Measurements from ENCODE around the gene ATP4B.
"Not testable (repeated sequence)": the region's sequence is repeated elsewhere in the genome, so short reads cannot be mapped to it uniquely, and the experiment has no call there.

The ATP4B gene

DNA sequence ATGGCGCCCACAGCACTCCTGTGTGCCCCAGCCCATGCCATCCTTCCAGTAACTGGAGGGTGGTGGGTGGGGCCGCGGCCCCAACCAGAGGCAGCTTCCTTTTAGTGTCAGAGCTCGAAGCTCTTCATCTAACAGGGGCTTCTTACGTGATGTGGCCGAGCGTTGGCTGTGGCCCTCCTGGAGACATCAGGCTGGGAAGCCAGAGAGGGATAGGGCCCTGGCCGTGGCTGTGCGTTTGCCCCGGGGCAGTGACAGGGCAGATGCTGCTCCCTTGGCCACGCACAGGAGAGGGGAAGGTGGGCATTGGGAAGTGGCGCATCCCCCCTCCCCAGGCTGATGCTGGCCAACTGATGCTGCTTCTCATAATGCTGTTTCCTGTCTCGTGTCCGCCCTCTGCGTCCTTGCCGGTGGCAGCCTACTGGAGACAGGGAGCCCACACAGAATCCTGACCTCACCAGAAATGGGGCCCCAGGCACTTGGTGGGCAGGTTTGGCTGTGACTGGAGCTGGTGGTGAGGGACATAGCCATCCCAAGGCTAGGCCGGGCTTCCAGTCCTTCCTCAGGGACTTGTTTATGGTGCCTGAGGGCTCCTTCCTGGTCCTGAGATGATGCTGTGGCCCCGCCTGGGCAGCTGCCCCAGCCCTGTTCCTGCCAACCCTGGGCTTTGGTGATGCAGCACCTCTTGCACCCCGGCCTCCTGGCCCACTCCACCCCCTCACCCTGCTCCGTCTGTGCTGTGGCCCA is 34.3 kb downstream of the ATP4B start:
- Histone ChIP-seq H3K14ac (ENCODE audit: low read length) (no peak overlapping the region), H4K8ac (ENCODE audit: low read depth, low read length) (no peak overlapping the region), H2AK5ac (ENCODE audit: low read length) (no peak overlapping the region), H3K9ac (ENCODE audit: low read length) (no peak overlapping the region), H4K91ac (ENCODE audit: low read depth, low read length) (no peak overlapping the region), H4K12ac (ENCODE audit: low read depth, low read length) (no peak overlapping the region), H3K79me2 (ENCODE audit: control insufficient read depth, insufficient read depth, low read length, poor library complexity) (no peaks in the 10 kb centered on the region), H3K4ac (ENCODE audit: low read depth, low read length) (no peak overlapping the region), H3K23ac (ENCODE audit: low read length) (no peak overlapping the region), H3K79me1 (ENCODE audit: low read length) (no peaks in the 10 kb centered on the region), H2BK5ac (ENCODE audit: low read depth, low read length, poor library complexity) (no peak overlapping the region), H3K27me3 (ENCODE audit: insufficient read depth, low read length) (no peaks in the 10 kb centered on the region), H3K4me2 (ENCODE audit: low read length) (no peak overlapping the region), H3K4me3 (ENCODE audit: low read depth, low read length) (no peak overlapping the region), H2BK120ac (ENCODE audit: insufficient read depth, low read length, poor library complexity) (no peak overlapping the region), H3K18ac (ENCODE audit: low read length) (peak overlapping the region; percentile 17), H3K36me3 (ENCODE audit: control insufficient read depth in 1 of 2, insufficient read depth in 2 of 2, low read length in 2 of 2) (peaks cover 33 to 34% of the 10 kb centered on the region in 2 experiments), H3K4me1 (ENCODE audit: control insufficient read depth in 1 of 2, insufficient read depth in 2 of 2, low read length in 2 of 2) (peaks cover 0 to 3% of the 10 kb centered on the region in 2 experiments), H3K27ac (ENCODE audit: low read depth, low read length) (no peak overlapping the region), H2BK12ac (ENCODE audit: low read length) (no peak overlapping the region), H3K9me3 (ENCODE audit: insufficient read depth, low read depth, low read length) (no peaks in the 10 kb centered on the region), H2AFZ (ENCODE audit: insufficient read depth, low read length, poor library complexity) (no peak overlapping the region)
- WGBS (ENCODE audit: extremely low coverage, insufficient coverage, insufficient read length): no CpG with 5 or more reads among the region's 20 CpGs
- no peak for DNase-seq

DNA sequence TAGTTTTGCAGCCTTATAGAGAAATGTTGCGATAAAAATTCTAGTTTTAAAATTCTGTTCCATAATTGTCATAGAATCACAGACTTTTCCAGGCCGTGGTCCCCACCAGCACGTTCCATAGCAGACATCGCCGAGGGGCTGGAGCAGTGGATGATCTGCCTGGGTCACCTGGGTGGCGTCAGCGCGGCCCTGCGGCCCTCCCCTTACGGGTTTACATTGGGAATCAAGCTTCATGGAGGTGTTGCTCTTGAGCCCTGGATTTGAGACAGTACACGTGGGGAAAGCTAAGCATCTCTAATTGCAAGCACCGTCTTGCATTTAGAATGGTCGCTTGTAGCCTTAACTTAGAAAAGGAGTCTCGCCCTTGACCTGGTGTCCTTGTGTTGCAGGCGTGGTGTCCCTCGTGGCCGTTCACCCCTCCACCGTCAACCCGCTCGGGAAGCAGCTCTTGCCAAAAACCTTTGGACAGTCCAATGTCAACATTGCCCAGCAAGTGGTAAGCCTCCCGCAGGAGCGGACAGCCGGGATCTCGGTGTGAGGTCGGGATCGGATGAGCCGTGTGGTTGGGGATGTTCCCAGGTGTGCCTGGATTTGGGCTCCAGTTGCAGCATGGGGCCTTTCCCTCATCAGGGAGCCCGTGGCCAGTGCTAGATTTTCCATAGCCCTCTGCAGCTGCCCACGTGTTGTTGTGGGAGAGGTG is 35.1 kb downstream of the ATP4B start:
- H3K79me1 ChIP-seq (ENCODE audit: low read length): no peaks in the 10 kb centered on the region
- no peaks in the 10 kb centered on the region for H3K4me1 ChIP-seq (ENCODE audit: control insufficient read depth in 1 of 2, insufficient read depth in 2 of 2, low read length in 2 of 2)
- no peak overlapping the region for H3K23ac ChIP-seq (ENCODE audit: low read length)
- H4K8ac ChIP-seq (ENCODE audit: low read depth, low read length): no peak overlapping the region
- no peak overlapping the region for H4K12ac ChIP-seq (ENCODE audit: low read depth, low read length)
- no peak overlapping the region for H2AFZ ChIP-seq (ENCODE audit: insufficient read depth, low read length, poor library complexity)
- no peaks in the 10 kb centered on the region for H3K79me2 ChIP-seq (ENCODE audit: control insufficient read depth, insufficient read depth, low read length, poor library complexity)
- no peak overlapping the region for H2BK120ac ChIP-seq (ENCODE audit: insufficient read depth, low read length, poor library complexity)
- H2BK12ac ChIP-seq (ENCODE audit: low read length): no peak overlapping the region
- no peak overlapping the region for H3K27ac ChIP-seq (ENCODE audit: low read depth, low read length)
- no peaks in the 10 kb centered on the region for H3K9me3 ChIP-seq (ENCODE audit: insufficient read depth, low read depth, low read length)
- H3K4me3 ChIP-seq (ENCODE audit: low read depth, low read length): no peak overlapping the region
- H4K91ac ChIP-seq (ENCODE audit: low read depth, low read length): no peak overlapping the region
- H3K9ac ChIP-seq (ENCODE audit: low read length): no peak overlapping the region
- no peak overlapping the region for H2AK5ac ChIP-seq (ENCODE audit: low read length)
- no peak for DNase-seq
- H3K36me3 ChIP-seq (ENCODE audit: control insufficient read depth in 1 of 2, insufficient read depth in 2 of 2, low read length in 2 of 2): peaks cover 27 to 28% of the 10 kb centered on the region in 2 experiments
- no peak overlapping the region for H3K4me2 ChIP-seq (ENCODE audit: low read length)
- WGBS (ENCODE audit: extremely low coverage, insufficient coverage, insufficient read length): no CpG with 5 or more reads among the region's 29 CpGs
- H3K4ac ChIP-seq (ENCODE audit: low read depth, low read length): no peak overlapping the region
- no peak overlapping the region for H3K18ac ChIP-seq (ENCODE audit: low read length)
- H2BK5ac ChIP-seq (ENCODE audit: low read depth, low read length, poor library complexity): no peak overlapping the region
- H3K27me3 ChIP-seq (ENCODE audit: insufficient read depth, low read length): no peaks in the 10 kb centered on the region
- H3K14ac ChIP-seq (ENCODE audit: low read length): no peak overlapping the region

DNA sequence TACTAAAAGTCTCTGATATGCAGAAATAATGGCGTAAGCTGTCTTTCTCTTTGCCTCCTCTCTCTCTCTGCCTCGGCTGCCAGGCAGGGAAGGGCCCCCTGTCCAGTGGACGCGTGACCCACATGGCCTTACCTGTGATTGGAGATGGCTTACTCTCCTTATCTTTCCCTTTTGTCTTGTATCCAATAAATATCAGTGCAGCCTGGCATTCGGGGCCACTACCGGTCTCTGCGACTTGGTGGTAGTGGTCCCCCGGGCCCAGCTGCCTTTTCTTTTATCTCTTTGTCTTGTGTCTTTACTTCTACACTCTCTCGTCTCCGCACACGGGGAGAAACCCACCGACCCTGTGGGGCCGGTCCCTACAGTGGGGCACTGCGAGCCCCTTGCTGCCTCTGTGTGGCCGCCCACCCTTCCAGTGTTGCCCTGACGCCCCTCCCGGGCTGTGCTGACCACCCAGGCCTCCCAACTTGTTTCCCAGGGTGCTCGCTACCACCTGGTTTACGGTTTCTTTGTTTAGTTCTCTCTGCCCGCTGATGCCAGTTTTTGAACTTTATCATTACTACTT is 35.9 kb downstream of the ATP4B start:
- not testable (repeated sequence) for H3K14ac ChIP-seq (ENCODE audit: low read length); H3K27ac ChIP-seq (ENCODE audit: low read depth, low read length); H2BK5ac ChIP-seq (ENCODE audit: low read depth, low read length, poor library complexity); H3K4me1 ChIP-seq (ENCODE audit: control insufficient read depth in 1 of 2, insufficient read depth in 2 of 2, low read length in 2 of 2); H2AK5ac ChIP-seq (ENCODE audit: low read length); H4K8ac ChIP-seq (ENCODE audit: low read depth, low read length); H3K27me3 ChIP-seq (ENCODE audit: insufficient read depth, low read length); H3K9ac ChIP-seq (ENCODE audit: low read length); H3K4me3 ChIP-seq (ENCODE audit: low read depth, low read length); H4K91ac ChIP-seq (ENCODE audit: low read depth, low read length); H3K18ac ChIP-seq (ENCODE audit: low read length); H2AFZ ChIP-seq (ENCODE audit: insufficient read depth, low read length, poor library complexity); H3K79me2 ChIP-seq (ENCODE audit: control insufficient read depth, insufficient read depth, low read length, poor library complexity); H3K9me3 ChIP-seq (ENCODE audit: insufficient read depth, low read depth, low read length); H3K79me1 ChIP-seq (ENCODE audit: low read length); H2BK12ac ChIP-seq (ENCODE audit: low read length); H3K23ac ChIP-seq (ENCODE audit: low read length); DNase-seq; H2BK120ac ChIP-seq (ENCODE audit: insufficient read depth, low read length, poor library complexity); H4K12ac ChIP-seq (ENCODE audit: low read depth, low read length); H3K4me2 ChIP-seq (ENCODE audit: low read length); H3K4ac ChIP-seq (ENCODE audit: low read depth, low read length)
- no CpG with 5 or more reads among the region's 20 CpGs for WGBS (ENCODE audit: extremely low coverage, insufficient coverage, insufficient read length)
- H3K36me3 ChIP-seq (ENCODE audit: control insufficient read depth in 1 of 2, insufficient read depth in 2 of 2, low read length in 2 of 2): peaks cover 25 to 26% of the 10 kb centered on the region in 2 experiments

DNA sequence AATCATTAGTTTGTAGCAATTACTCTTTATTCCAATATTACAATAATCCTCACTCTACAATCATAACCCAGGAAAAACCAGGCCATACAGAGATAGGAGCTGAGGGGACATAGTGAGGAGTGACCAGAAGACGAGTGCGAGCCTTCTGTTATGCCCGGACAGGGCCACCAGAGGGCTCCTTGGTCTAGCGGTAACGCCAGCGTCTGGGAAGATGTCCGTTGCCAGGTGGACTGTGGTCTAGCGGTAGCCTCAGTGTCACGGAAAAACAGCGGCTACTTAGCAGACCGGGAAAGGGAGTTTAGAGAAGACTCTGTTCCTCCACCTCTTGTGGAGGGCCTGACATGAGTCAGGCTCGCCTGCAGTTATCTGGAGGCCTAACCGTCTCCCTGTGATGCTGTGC is 36.5 kb downstream of the ATP4B start:
- peaks cover 25% of the 10 kb centered on the region in 2 experiments for H3K36me3 ChIP-seq (ENCODE audit: control insufficient read depth in 1 of 2, insufficient read depth in 2 of 2, low read length in 2 of 2)
- WGBS (ENCODE audit: extremely low coverage, insufficient coverage, insufficient read length): no CpG with 5 or more reads among the region's 13 CpGs
- not testable (repeated sequence) for H2BK120ac ChIP-seq (ENCODE audit: insufficient read depth, low read length, poor library complexity); H4K91ac ChIP-seq (ENCODE audit: low read depth, low read length); H2AK5ac ChIP-seq (ENCODE audit: low read length); H3K79me2 ChIP-seq (ENCODE audit: control insufficient read depth, insufficient read depth, low read length, poor library complexity); H2AFZ ChIP-seq (ENCODE audit: insufficient read depth, low read length, poor library complexity); H2BK5ac ChIP-seq (ENCODE audit: low read depth, low read length, poor library complexity); H3K4me1 ChIP-seq (ENCODE audit: control insufficient read depth in 1 of 2, insufficient read depth in 2 of 2, low read length in 2 of 2); H3K14ac ChIP-seq (ENCODE audit: low read length); H3K4ac ChIP-seq (ENCODE audit: low read depth, low read length); H3K9ac ChIP-seq (ENCODE audit: low read length); H3K4me3 ChIP-seq (ENCODE audit: low read depth, low read length); H3K23ac ChIP-seq (ENCODE audit: low read length); H3K27ac ChIP-seq (ENCODE audit: low read depth, low read length); H3K9me3 ChIP-seq (ENCODE audit: insufficient read depth, low read depth, low read length); H3K4me2 ChIP-seq (ENCODE audit: low read length); H4K12ac ChIP-seq (ENCODE audit: low read depth, low read length); H2BK12ac ChIP-seq (ENCODE audit: low read length); H3K18ac ChIP-seq (ENCODE audit: low read length); H3K27me3 ChIP-seq (ENCODE audit: insufficient read depth, low read length); H4K8ac ChIP-seq (ENCODE audit: low read depth, low read length); H3K79me1 ChIP-seq (ENCODE audit: low read length)
- DNase-seq: peak; percentile 8 to 36
